Smooth muscle cell (in vitro differentiated cells): ENCODE results near the gene HLA-DRB5. TPM values are rescaled to one million over a fixed set of nuclear protein-coding genes. Genes with fewer than 3 reads are reported as not detected.

Experiments used
- DNase-seq: peaks from one replicate; lab custom pipeline; 2025; ENCODE audit not compliant: unreplicated experiment; lab: John Stamatoyannopoulos, UW
- H2AFZ ChIP-seq: fragments of 200-600 bp; sonication (generic); 2 replicates; pipeline ENCODE4 v1.6.0; 2016; ENCODE audit warnings: antibody characterized with exemption, low read depth, mild to moderate bottlenecking
- H3F3A ChIP-seq: fragments of 200-600 bp; sonication (generic); 2 replicates; pipeline ENCODE4 v1.6.0; 2017; ENCODE audit warnings: antibody characterized with exemption, low read depth
- H3K27ac ChIP-seq: fragments of 200-600 bp; sonication (generic); 2 replicates; pipeline ENCODE4 v1.5.1; 2016; ENCODE audit warnings: low read depth, mild to moderate bottlenecking
- H3K27me3 ChIP-seq: fragments of 200-600 bp; sonication (generic); 2 replicates; pipeline ENCODE4 v1.6.1; 2016; ENCODE audit warnings: low read depth, mild to moderate bottlenecking
- H3K36me3 ChIP-seq: fragments of 200-600 bp; sonication (generic); 2 replicates; pipeline ENCODE4 v1.5.1; 2016; ENCODE audit warnings: low read depth
- H3K4me1 ChIP-seq: fragments of 200-600 bp; sonication (generic); 2 replicates; pipeline ENCODE4 v1.5.1; 2016; ENCODE audit warnings: low read depth
- H3K4me2 ChIP-seq: fragments of 200-600 bp; sonication (generic); 2 replicates; pipeline ENCODE4 v1.6.0; 2016; ENCODE audit warnings: mild to moderate bottlenecking
- H3K4me3 ChIP-seq: fragments of 200-600 bp; sonication (generic); 2 replicates; pipeline ENCODE4 v1.5.1; 2016; ENCODE audit warnings: mild to moderate bottlenecking
- H3K79me2 ChIP-seq: fragments of 200-600 bp; sonication (generic); 2 replicates; pipeline ENCODE4 v1.6.0; 2016; ENCODE audit warnings: low read depth, mild to moderate bottlenecking
- H3K9ac ChIP-seq: fragments of 200-600 bp; sonication (generic); 2 replicates; pipeline ENCODE4 v1.6.0; 2016; ENCODE audit warnings: low read depth
- H3K9me3 ChIP-seq: fragments of 200-600 bp; sonication (generic); replicated peaks from 2 replicates; pipeline ENCODE4 v1.5.1; 2016; ENCODE audit warnings: low read depth
- H4K20me1 ChIP-seq: fragments of 200-600 bp; sonication (generic); 2 replicates; pipeline ENCODE4 v1.6.0; 2016; ENCODE audit warnings: low read depth
- WGBS: methylation state at CpG from one replicate; pipeline ENCODE4 v1.1.7; 2016; ENCODE audit warnings: low lambda C conversion rate; 5-methylcytosine and 5-hydroxymethylcytosine counted together
- polyA plus RNA-seq: library from polyadenylated mRNA; unstranded; fragments of >200 nt; fragmentation: Nextera tagmentation; extraction: Ambion mirVana; gene quantifications from 2 replicates; pipeline ENCODE4 v1.2.1, GENCODE V29; 2016
- total RNA-seq: library from RNA; depleted of rRNA; stranded (reverse); fragments of >200 nt; gene quantifications from 2 replicates; pipeline ENCODE4 v1.2.3, GENCODE V29; 2014
- TF ChIP-seq, protein P1 (sequence below): fragments of 200-600 bp; sonication (generic); IDR thresholded peaks from 2 replicates; pipeline ENCODE4 v1.5.1; 2017; ENCODE audit warnings: borderline replicate concordance, mild to moderate bottlenecking, antibody characterized with exemption; ENCODE audit not compliant: insufficient read depth, poor library complexity, severe bottlenecking

Gene HLA-DRB5
- total and polyA plus RNA-seq, 2 experiments from 2014 or later: 7.9 to 10.4 TPM

DNA sequence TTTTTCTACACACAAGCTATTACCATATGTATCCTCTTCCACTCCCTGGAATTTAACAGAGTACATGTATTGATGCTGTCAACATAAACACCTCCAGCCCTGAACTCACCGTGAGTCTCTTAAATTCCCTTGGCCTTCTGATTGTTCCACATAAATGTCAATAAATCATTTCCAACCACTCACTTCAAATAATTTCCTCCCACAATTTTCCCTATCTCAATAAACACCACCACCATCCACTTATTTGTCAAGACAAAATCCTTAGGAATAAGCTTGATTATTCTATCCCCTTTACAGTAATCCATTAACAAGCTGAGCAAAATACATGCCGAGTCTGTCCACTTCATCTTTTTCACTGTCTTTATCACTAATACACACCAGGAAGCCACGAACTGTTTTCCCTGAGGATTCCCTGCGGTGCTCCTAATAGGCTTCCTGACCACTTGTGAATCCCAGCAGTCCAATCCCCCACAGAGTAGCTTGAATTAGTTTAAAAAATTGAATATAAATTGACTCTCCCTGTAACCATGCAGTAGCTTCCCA is 40.3 kb upstream of the HLA-DRB5 start:
- Histone ChIP-seq H3K79me2 (no peaks in the 10 kb centered on the region), H3K27ac (no peak overlapping the region), H3K36me3 (no peaks in the 10 kb centered on the region), H3K27me3 (no peaks in the 10 kb centered on the region), H2AFZ (no peak overlapping the region), H3F3A (no peaks in the 10 kb centered on the region), H3K9ac (no peak overlapping the region), H3K9me3 (no peaks in the 10 kb centered on the region), H3K4me3 (no peak overlapping the region), H3K4me2 (no peak overlapping the region), H3K4me1 (peaks cover 4% of the 10 kb centered on the region), H4K20me1 (no peaks in the 10 kb centered on the region)
- 73% methylated on average over 4 of the region's 4 CpGs for WGBS
- DNase-seq: no peak
- TF ChIP-seq, protein P1, sequence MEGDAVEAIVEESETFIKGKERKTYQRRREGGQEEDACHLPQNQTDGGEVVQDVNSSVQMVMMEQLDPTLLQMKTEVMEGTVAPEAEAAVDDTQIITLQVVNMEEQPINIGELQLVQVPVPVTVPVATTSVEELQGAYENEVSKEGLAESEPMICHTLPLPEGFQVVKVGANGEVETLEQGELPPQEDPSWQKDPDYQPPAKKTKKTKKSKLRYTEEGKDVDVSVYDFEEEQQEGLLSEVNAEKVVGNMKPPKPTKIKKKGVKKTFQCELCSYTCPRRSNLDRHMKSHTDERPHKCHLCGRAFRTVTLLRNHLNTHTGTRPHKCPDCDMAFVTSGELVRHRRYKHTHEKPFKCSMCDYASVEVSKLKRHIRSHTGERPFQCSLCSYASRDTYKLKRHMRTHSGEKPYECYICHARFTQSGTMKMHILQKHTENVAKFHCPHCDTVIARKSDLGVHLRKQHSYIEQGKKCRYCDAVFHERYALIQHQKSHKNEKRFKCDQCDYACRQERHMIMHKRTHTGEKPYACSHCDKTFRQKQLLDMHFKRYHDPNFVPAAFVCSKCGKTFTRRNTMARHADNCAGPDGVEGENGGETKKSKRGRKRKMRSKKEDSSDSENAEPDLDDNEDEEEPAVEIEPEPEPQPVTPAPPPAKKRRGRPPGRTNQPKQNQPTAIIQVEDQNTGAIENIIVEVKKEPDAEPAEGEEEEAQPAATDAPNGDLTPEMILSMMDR: no peak

DNA sequence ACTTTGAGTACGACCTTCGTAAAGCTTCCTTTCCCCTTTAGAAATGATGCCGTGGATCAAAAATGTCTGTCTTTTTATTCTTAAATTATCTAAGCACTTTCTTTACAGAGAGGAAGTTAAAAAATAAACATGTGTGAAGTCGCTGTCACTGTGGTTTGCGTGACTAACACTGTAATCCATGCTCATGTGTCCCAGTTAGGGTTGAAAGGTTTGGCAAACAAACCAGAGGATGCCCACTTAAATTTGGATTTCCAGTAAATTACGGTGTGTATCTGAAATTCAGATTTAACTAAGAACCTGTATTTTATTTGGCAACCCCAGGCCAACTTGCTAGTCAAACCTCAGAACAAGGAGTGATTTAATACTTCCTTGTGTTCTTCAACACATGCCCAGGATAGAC is 38.5 kb upstream of the HLA-DRB5 start:
- H3K4me2 ChIP-seq: peak overlapping the region; percentile 58
- peak overlapping the region; percentile 47 for H3K27ac ChIP-seq
- no peak overlapping the region for H3K4me3 ChIP-seq
- no peaks in the 10 kb centered on the region for H3K79me2 ChIP-seq
- H3F3A ChIP-seq: no peaks in the 10 kb centered on the region
- no peaks in the 10 kb centered on the region for H3K27me3 ChIP-seq
- 35% methylated on average over 6 of the region's 6 CpGs for WGBS
- H2AFZ ChIP-seq: peak overlapping the region; percentile 72
- no peaks in the 10 kb centered on the region for H3K36me3 ChIP-seq
- TF ChIP-seq, protein P1: no peak
- no peak overlapping the region for H3K9ac ChIP-seq
- no peaks in the 10 kb centered on the region for H4K20me1 ChIP-seq
- no peaks in the 10 kb centered on the region for H3K9me3 ChIP-seq
- DNase-seq: no peak
- peaks cover 4% of the 10 kb centered on the region for H3K4me1 ChIP-seq

DNA sequence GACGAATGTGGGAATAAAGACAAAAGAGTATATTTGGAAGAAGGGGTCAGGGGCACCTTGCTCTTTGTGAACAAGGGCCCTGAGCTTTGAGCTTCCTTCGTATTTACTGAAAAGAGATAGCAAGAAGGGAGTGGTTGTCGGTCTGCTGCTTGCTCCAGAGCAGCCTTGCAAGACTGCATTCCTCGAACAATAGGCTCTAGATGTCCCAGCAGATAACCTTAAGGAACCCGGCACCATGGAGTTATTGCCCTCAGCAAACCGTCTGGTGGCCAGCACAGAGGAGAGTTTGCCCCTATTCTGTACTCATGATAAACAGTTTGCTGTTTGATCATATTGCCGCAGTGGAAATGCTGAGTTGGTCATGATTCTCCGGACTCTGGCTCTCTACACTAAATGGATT is 36.9 kb upstream of the HLA-DRB5 start:
- no peaks in the 10 kb centered on the region for H3K79me2 ChIP-seq
- H3K9me3 ChIP-seq: no peaks in the 10 kb centered on the region
- H3K4me1 ChIP-seq: peaks cover 4% of the 10 kb centered on the region
- TF ChIP-seq, protein P1: no peak
- H3K36me3 ChIP-seq: no peaks in the 10 kb centered on the region
- no peak overlapping the region for H3K27ac ChIP-seq
- no peak overlapping the region for H3K9ac ChIP-seq
- no peaks in the 10 kb centered on the region for H3F3A ChIP-seq
- no peak overlapping the region for H3K4me2 ChIP-seq
- 72% methylated on average over 8 of the region's 8 CpGs for WGBS
- H4K20me1 ChIP-seq: no peaks in the 10 kb centered on the region
- H2AFZ ChIP-seq: no peak overlapping the region
- DNase-seq: no peak
- no peak overlapping the region for H3K4me3 ChIP-seq
- H3K27me3 ChIP-seq: no peaks in the 10 kb centered on the region

DNA sequence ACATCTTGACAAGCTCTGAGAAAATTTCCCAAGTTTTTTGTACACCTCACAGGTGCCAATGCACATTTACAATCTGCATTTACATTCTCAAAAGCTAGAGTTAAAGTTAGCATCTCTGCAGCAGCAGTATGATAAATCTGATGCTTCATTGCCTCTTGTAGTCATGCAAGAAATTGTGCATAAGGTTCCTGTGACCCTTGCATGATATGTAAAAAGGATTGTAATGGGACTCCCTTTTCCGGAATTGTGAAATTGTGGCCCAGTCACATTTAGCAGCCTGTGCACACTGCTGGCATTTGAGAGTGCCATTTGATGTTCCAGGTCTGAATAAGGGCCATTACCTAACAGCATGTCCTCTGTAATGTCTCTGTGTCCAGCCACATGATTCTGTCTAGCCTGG is 35.4 kb upstream of the HLA-DRB5 start:
- no peaks in the 10 kb centered on the region for H3F3A ChIP-seq
- H2AFZ ChIP-seq: no peak overlapping the region
- no peak for DNase-seq
- no peaks in the 10 kb centered on the region for H3K79me2 ChIP-seq
- no peak overlapping the region for H3K4me2 ChIP-seq
- H3K9ac ChIP-seq: no peak overlapping the region
- H3K9me3 ChIP-seq: no peaks in the 10 kb centered on the region
- H3K4me3 ChIP-seq: no peak overlapping the region
- no peaks in the 10 kb centered on the region for H4K20me1 ChIP-seq
- H3K27ac ChIP-seq: no peak overlapping the region
- peaks cover 4% of the 10 kb centered on the region for H3K4me1 ChIP-seq
- no peaks in the 10 kb centered on the region for H3K36me3 ChIP-seq
- TF ChIP-seq, protein P1: no peak
- 96% methylated on average over 1 of the region's 1 CpG for WGBS
- no peaks in the 10 kb centered on the region for H3K27me3 ChIP-seq
